ENCODE data around the gene ADPRM.
A peak's percentile ranks its signal among the peaks of the same experiment; 100 is the strongest.
"Not testable (repeated sequence)": the region's sequence is repeated elsewhere in the genome, so short reads cannot be mapped to it uniquely, and the experiment has no call there.

The ADPRM gene

GRCh38 chr17:10699856-10700255 lies 2.5 kb downstream of the ADPRM start:
- DNase-seq (ENCODE audit: low read depth): no peak

GRCh38 chr17:10702574-10702973 lies 5.2 kb downstream of the ADPRM start:
- no peak for DNase-seq (ENCODE audit: low read depth)

- no peak for DNase-seq (ENCODE audit: low read depth)
Measured at GRCh38 chr17:10705727-10706126, 8.3 kb downstream of the ADPRM start.

- no peak for DNase-seq (ENCODE audit: low read depth)
Measured at GRCh38 chr17:10713318-10713717, 15.9 kb downstream of the ADPRM start.

GRCh38 chr17:10716218-10716617 lies 18.8 kb downstream of the ADPRM start:
- no peak for DNase-seq (ENCODE audit: low read depth)

GRCh38 chr17:10718547-10718946 lies 21.2 kb downstream of the ADPRM start:
- DNase-seq (ENCODE audit: low read depth): no peak

GRCh38 chr17:10724546-10725195 lies 27.3 kb downstream of the ADPRM start:
- no peak for DNase-seq (ENCODE audit: low read depth)

- DNase-seq (ENCODE audit: low read depth): no peak
Measured at GRCh38 chr17:10725262-10725661, 27.9 kb downstream of the ADPRM start.

GRCh38 chr17:10726196-10726595 lies 28.8 kb downstream of the ADPRM start:
- no peak for DNase-seq (ENCODE audit: low read depth)

GRCh38 chr17:10727192-10727591 lies 29.8 kb downstream of the ADPRM start:
- DNase-seq (ENCODE audit: low read depth): no peak

- no peak for DNase-seq (ENCODE audit: low read depth)
Measured at GRCh38 chr17:10728331-10728892, 31.0 kb downstream of the ADPRM start.

GRCh38 chr17:10729334-10730193 lies 32.2 kb downstream of the ADPRM start, which contains the start of gene TMEM220:
Gene TMEM220 (minus strand): TSS chr17:10730023. CDS start chr17:10729851, 172 bp downstream.
- peak; percentile 48 for DNase-seq (ENCODE audit: low read depth)

GRCh38 chr17:10730247-10730646 lies 32.9 kb downstream of the ADPRM start:
- not testable (repeated sequence) for DNase-seq (ENCODE audit: low read depth)

- DNase-seq (ENCODE audit: low read depth): no peak
Measured at GRCh38 chr17:10731408-10731879, 34.0 kb downstream of the ADPRM start.

- DNase-seq (ENCODE audit: low read depth): not testable (repeated sequence)
Measured at GRCh38 chr17:10732121-10732520, 34.7 kb downstream of the ADPRM start.

GRCh38 chr17:10733666-10734065 lies 36.3 kb downstream of the ADPRM start:
- DNase-seq (ENCODE audit: low read depth): no peak

GRCh38 chr17:10735251-10735650 lies 37.9 kb downstream of the ADPRM start:
- DNase-seq (ENCODE audit: low read depth): no peak

GRCh38 chr17:10735821-10736220 lies 38.4 kb downstream of the ADPRM start:
- no peak for DNase-seq (ENCODE audit: low read depth)

GRCh38 chr17:10737168-10737622 lies 39.8 kb downstream of the ADPRM start:
- DNase-seq (ENCODE audit: low read depth): no peak

GRCh38 chr17:10737736-10738135 lies 40.3 kb downstream of the ADPRM start:
- DNase-seq (ENCODE audit: low read depth): no peak

- DNase-seq (ENCODE audit: low read depth): no peak
Measured at GRCh38 chr17:10738521-10739258, 41.3 kb downstream of the ADPRM start.

GRCh38 chr17:10739386-10739785 lies 42.0 kb downstream of the ADPRM start:
- no peak for DNase-seq (ENCODE audit: low read depth)

All from stimulated activated CD4-positive, alpha-beta T cell treated with anti-CD3 and anti-CD28 coated beads, Interleukin-2, amount 100 ng/mL, for 4 hours (primary cell).